ENCODE results near the gene SMARCC1.

The SMARCC1 gene

GRCh38 chr3:47629770-47630169, 151.9 kb downstream of the SMARCC1 start:
- DNase-seq, result no peak

DNA sequence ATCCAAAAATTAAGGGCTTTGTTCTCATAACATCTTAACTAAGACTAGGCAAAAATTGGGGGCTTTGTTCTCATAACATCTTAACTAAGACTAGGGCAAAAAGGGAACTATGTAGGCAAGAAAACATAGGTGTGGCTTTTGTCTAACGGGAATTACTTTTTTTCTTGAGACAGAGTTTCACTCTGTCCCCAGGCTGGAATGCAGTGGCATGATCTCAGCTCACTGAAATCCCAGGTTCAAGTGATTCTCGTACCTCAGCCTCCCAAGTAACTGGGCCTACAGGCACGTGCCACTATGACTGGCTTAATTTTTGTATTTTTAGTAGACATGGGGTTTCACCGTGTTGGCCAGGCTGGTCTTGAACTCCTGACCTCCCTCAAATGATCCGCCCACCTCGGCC, 153.3 kb downstream of the SMARCC1 start:
- DNase-seq, result no peak

GRCh38 chr3:47622671-47623461, 158.8 kb downstream of the SMARCC1 start:
- DNase-seq, result no peak

DNA sequence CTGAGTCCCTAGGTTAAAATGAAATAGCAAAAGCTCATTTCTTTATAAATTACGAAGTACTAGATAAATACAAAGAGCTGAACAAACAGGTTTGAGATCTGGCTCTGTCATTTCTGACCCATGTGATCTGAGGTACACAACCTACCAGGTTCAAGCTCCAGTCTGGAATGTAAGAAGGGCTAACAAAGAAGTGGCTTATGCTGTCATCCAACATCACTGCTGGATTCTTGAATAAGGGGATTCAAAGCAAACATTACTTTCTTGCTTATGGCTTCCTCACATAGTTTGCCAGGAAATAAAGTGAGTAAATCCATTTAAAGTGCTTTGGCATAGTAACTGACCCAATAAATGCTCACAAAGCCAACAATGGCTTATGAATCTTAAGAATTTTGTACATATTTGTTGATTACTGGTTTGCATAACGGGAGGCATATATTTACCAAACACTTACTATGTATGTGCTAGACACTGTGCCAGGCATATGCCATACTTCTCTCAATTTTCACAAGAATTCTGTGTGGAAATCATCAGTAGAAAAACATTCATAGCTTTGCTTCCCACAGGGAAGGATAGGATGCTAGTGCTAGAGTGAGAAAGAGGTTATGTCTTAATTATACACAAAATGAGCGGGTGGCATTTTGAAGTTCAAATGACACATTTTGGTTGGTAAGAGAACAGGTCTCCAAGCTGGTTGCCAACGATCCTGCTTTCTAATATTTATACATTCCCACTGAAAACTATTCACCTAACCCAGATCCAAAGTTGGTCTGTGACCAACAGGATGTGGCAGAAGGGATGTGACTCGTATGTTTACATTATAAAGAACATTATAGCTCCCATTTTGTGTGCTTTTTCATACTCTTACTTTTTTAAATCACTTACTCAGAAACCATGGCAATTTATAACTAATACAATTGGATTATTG, 164.3 kb downstream of the SMARCC1 start:
- DNase-seq, result no peak

DNA sequence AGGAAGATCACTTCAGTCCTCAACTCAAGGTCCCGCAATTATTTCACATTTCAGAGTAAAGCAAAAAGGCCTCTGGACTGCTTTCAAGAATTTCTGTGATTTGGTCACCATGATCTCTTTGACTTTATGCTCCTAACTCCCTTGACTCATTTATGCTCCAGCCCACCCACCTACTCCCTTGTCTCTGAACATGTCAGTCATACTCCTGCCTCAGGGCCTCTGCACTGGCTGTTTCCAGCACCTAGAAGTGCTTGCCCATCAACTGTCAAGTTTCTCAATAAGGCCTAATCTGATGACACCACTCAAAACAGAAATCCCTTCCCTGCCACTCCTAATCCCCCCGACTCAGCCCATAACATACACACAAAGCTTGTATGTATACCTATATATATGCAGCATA, 166.9 kb downstream of the SMARCC1 start:
- DNase-seq, result no peak

DNA sequence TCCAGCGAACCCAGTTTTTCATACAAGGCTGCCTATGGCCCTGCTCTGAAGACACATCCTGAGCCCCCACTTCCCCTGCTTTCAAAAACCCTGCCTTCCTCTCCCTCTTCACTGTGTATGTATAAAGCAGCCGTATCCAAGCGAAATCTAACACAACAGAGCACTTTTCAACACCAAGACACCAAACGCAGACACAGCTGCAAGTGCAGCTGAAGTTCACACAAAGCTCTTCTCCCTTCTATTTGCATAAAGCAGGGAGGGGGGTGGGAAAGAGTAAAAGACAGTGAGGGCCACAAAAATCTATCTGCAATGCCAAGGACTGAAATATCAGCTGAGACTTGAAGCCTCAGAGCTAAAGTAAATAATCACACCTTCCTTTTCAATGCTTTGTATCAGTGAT, 168.0 kb downstream of the SMARCC1 start:
- no peak for DNase-seq

- DNase-seq, result no peak
These were observed 168.8 kb downstream of the SMARCC1 start for GRCh38 chr3:47612879-47613278.

DNA sequence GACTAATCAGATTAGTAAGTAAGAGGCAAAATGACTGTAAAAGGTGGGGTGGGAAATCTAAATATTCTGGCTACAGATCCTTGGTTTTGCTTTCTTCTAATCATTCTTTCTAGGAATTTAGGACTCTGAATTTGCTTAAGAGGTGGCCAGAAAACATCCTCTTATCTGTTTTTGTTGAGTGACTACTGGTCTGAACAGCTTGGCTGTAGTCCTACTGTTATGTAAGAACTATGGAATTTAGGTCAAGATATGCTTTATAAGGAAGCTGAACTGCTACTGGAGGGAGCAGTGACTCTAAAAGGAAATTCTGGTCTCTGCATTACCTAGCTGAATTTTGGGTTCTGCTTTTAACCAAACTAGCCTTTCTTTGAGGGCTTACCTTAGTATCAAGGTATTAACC, 169.5 kb downstream of the SMARCC1 start:
- DNase-seq, result no peak

DNA sequence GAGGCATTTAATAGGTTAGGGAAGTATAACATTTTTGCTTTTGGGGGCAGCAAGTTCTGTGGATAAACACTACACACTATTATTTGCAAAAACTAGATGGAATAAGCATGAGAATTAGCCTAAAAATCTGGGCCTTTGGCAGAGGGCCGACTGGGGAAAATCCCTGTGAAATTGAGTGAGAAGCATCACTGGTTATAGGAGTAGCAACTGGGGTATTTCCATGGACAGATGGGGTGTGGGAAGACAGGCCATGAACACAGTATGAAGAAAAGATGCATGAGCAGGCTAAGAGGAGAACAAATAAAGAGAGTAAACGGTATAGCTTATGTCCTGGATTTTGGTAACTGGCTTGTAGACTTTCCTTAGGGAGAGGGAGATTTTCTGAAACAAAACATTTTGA, 170.1 kb downstream of the SMARCC1 start:
- DNase-seq, result no peak

DNA sequence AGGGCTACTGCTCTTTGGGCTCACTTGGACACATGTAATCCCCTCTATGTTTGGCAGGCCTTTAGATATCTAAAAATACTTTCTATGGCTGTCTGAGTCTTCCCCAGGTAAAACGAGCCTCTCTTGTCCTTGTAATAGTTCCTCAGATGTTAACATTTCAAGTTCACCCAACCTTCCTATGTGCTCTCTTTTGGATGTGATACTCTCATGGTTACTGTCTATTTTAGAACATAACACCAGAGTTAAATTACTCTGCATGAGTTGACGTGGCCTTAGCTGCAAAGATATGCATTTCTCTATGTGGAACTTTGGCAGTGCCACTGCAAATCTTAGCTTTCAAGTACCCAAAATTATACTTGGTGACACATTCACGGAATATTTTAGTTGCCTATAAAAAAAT, 171.1 kb downstream of the SMARCC1 start:
- DNase-seq, result no peak

GRCh38 chr3:47607335-47607734, 174.4 kb downstream of the SMARCC1 start:
- DNase-seq, result no peak

DNA sequence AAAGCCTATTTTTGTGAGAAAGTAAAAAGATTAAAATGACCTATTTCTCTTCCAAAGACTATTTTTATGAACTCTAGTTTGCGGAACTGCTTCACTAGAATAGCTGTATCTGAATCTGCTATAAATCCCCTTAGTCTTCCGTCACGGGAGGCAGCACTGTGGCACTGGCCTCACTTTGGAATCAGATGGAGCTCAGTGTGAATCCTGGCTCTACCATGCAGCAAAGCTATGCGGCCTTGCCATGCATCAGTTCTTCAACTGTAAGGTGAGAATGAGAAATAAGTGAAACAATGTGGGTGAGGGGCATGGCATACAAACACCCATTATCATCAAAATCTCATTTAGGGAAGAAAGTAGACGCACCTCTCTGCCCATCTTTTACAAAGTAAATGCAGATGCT, 175.5 kb downstream of the SMARCC1 start:
- DNase-seq, result no peak

DNA sequence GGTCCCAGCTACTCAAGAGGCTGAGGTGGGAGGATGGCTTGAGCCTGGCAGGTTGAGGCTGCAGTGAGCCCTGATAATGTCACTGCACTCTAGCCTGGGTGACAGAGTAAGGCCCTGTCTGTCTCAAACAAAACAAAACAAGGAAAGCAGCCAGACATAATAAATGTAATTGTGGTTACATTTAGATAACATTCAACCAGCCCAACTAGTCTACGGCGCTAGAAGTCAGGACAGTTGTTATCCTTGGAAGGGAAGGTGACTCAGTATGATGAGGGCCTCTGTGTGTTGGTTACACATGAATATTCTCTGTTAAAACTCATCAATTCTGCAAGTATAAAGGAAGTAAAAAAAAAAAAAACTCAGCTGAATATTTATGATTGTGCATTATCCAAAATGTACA, 176.0 kb downstream of the SMARCC1 start:
- no peak for DNase-seq

- DNase-seq, result no peak
These were observed 177.5 kb downstream of the SMARCC1 start for GRCh38 chr3:47604145-47604544.

- no peak for DNase-seq
These were observed 178.4 kb downstream of the SMARCC1 start for GRCh38 chr3:47603332-47603731.

GRCh38 chr3:47601281-47601680, 180.4 kb downstream of the SMARCC1 start:
- no peak for DNase-seq

DNA sequence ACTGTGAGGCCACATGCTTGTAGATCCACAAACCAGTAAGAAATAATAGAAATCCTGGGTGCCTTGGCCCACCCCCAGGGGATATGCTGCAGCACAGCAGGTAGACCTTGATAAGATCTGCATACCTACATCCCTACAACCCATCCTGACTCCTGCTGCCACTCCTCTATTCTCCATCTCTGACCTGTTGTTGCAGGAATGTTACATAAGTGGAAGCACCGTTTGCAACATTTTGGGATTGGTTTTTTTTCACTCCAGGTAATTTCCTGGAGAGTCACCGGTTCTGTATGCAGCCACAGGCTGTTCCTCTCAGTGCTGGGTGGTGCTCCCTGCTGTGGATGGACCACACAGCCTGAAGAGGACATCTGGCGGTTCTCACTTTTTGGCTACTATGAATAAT, 186.9 kb downstream of the SMARCC1 start:
- DNase-seq, result no peak

GRCh38 chr3:47592066-47592795, 189.5 kb downstream of the SMARCC1 start:
- no peak for DNase-seq

- no peak for DNase-seq
These were observed 191.5 kb downstream of the SMARCC1 start for GRCh38 chr3:47590216-47590615.

- DNase-seq, result no peak
These were observed 193.1 kb downstream of the SMARCC1 start for GRCh38 chr3:47588587-47588986.

DNA sequence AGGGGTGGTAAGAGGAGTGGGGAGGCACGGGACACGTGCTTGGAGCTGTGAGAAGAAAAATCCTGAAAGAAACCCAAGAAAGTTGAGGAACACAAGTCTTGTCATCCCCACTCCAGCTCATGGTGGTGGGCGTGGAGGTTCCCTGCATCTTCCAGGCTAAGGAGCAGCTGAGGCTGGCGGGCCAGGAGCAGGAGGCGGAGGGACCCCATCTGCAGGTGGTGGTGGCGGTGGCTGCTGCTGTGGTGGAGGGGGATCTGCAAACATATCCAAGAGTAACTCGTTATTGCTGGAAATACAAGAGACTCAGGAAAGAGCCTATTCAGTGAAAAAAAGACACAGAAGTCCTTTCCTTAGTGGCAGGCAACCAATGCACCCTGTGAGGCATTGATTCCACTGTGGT, 193.6 kb downstream of the SMARCC1 start:
- DNase-seq, result no peak

- no peak for DNase-seq
These were observed 194.9 kb downstream of the SMARCC1 start for GRCh38 chr3:47586746-47587145.

DNA sequence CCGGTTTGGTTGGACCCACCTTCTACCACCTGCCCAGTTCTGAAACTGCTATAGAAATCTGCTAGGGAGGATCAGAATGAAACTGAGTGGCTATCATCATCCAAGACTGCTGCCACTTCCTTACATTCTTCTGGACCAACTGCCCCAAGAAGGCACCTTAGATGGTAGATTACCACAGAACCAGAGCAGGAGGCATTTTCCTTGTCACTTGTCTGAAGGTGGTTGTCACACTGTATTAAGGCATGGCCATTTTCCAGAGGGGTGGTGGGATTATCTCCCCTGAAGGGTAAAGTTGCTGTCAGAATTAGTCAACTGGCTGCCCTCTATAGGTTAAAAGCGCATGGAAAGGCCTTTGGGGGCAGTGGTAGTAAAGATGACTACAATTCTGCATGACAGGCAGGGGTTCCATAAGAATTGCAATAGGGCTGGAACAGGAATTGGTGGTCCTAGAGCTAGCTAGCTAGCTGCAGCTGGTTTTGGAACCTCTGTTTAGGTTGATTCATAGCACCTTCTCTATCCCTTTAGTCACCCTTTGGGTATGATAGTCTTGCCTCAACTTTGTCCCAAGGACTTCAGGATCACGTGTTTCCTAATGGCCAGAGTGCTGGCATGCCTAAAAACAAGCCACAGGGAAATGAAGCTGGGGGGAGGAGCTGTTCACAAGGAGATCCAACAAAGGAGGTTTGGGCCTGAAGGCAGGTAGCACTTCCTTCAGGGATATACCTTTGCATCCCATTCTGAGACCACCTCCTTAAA, 198.2 kb downstream of the SMARCC1 start:
- DNase-seq, result no peak
